HepG2 (cell line): ENCODE results near the gene GFRA4. TPM values are rescaled to one million over a fixed set of nuclear protein-coding genes. Genes with fewer than 3 reads are reported as not detected.
A peak's percentile ranks its signal among the peaks of the same experiment; 100 is the strongest.

Experiments
- ATAC-seq: fragments of 200-7000 bp; cut with Tn5 transposase; 3 replicates; pipeline ENCODE4 v1.9.1; 2020; ENCODE audit warnings: mild to moderate bottlenecking, moderate library complexity
- BruUV-seq: library from RNA; stranded (reverse); fragments of 400-500 nt; replicated peaks from 2 replicates; lab custom pipeline; 2021; lab: Mats Ljungman, UMichigan
- CTCF ChIA-PET: fragments of 300-600 bp; formaldehyde crosslinking; extraction: SDS; loops from one replicate; lab custom pipeline; 2021; ENCODE audit warnings: low total read pairs, inconsistent platforms, low intra/inter-chr PET ratio; lab: Yijun Ruan, JAX
- POLR2A ChIA-PET: fragments of 350-600 bp; sonication (Branson Sonifier 250); formaldehyde crosslinking; loops from one replicate; lab custom pipeline; 2020; ENCODE audit warnings: antibody characterized with exemption, inconsistent platforms; lab: Yijun Ruan, JAX
- DNase-seq: peaks from one replicate; pipeline ENCODE4 v3.0.0-alpha.2; 2015; ENCODE audit warnings: low spot score
- FAIRE-seq: peaks from 3 replicates; lab custom pipeline; 2011; peaks lifted over from hg19 to GRCh38; lab: Jason Lieb, UNC
- H2AFZ ChIP-seq: one replicate; pipeline ENCODE4 v1.6.1; 2011; ENCODE audit warnings: low read length, inconsistent platforms
- H3K27ac ChIP-seq: fragments of 300-600 bp; 3 replicates; pipeline ENCODE4 v1.8.0; 2011; ENCODE audit warnings: mixed run types, mild to moderate bottlenecking, mixed read lengths, low read length, inconsistent platforms; ENCODE audit not compliant: insufficient read depth; ENCODE audit errors: extremely low read length
- H3K27me3 ChIP-seq, 2 experiments: fragments of 200-600 bp in 1 of 2; 2 replicates in 1 of 2; 3 replicates in 1 of 2; pipeline versions ENCODE4 v1.6.0 to v1.8.0; 2011; ENCODE audit warnings: low read length in 2 of 2, mild to moderate bottlenecking in 2 of 2, moderate library complexity in 2 of 2, inconsistent platforms in 1 of 2; ENCODE audit not compliant: insufficient read depth in 2 of 2, control insufficient read depth in 1 of 2
- H3K36me3 ChIP-seq, 2 experiments: fragments of 200-600 bp in 1 of 2; replicated peaks in 1 of 2; 2 replicates in 1 of 2; 3 replicates in 1 of 2; pipeline versions ENCODE4 v1.5.1 to v1.8.0; 2011; ENCODE audit warnings: low read length in 2 of 2, inconsistent platforms in 1 of 2; ENCODE audit not compliant: insufficient read depth in 2 of 2, control insufficient read depth in 1 of 2
- H3K4me1 ChIP-seq: 2 replicates; pipeline ENCODE4 v1.5.1; 2012; ENCODE audit warnings: low read length, inconsistent platforms; ENCODE audit not compliant: insufficient read depth
- H3K4me2 ChIP-seq: 2 replicates; pipeline ENCODE4 v1.6.0; 2011; ENCODE audit warnings: low read depth, low read length, inconsistent platforms
- H3K4me3 ChIP-seq, 3 experiments: fragments of 200-600 bp in 1 of 3; sonication (generic), shearing (Covaris generic) in 1 of 3; replicated peaks in 1 of 3; 2 replicates each; pipeline ENCODE4 v1.5.1; 2011 to 2016; ENCODE audit warnings: low read length in 3 of 3, inconsistent platforms in 2 of 3, low read depth in 2 of 3, mild to moderate bottlenecking in 2 of 3, control low read depth in 1 of 3, mixed read lengths in 1 of 3; ENCODE audit not compliant: insufficient read depth in 1 of 3
- H3K79me2 ChIP-seq: one replicate; pipeline ENCODE4 v1.6.1; 2011; ENCODE audit warnings: low read length, inconsistent platforms; ENCODE audit not compliant: insufficient read depth
- H3K9ac ChIP-seq: 2 replicates; pipeline ENCODE4 v1.6.0; 2011; ENCODE audit warnings: mild to moderate bottlenecking, low read depth, low read length, inconsistent platforms; ENCODE audit not compliant: insufficient read depth
- H3K9me3 ChIP-seq: 2 replicates; pipeline ENCODE4 v1.5.1; 2012; ENCODE audit warnings: mild to moderate bottlenecking, low read length
- H4K20me1 ChIP-seq: 2 replicates; pipeline ENCODE4 v1.6.0; 2011; ENCODE audit warnings: inconsistent platforms, mild to moderate bottlenecking, low read length, moderate library complexity; ENCODE audit not compliant: insufficient read depth
- CAMTA2 ChIP-seq: sonication (generic); formaldehyde crosslinking; IDR thresholded peaks from 2 replicates; pipeline ENCODE4 v1.4.0; 2020; ENCODE audit warnings: mild to moderate bottlenecking, missing genetic modification reagents, borderline replicate concordance
- DZIP1 ChIP-seq: sonication (generic); formaldehyde crosslinking; IDR thresholded peaks from 2 replicates; pipeline ENCODE4 v1.5.0; 2020; ENCODE audit warnings: mild to moderate bottlenecking, missing genetic modification reagents
- KDM5B ChIP-seq: sonication (generic); formaldehyde crosslinking; IDR thresholded peaks from 2 replicates; pipeline ENCODE4 v1.4.0; 2020; ENCODE audit warnings: missing genetic modification reagents, mild to moderate bottlenecking, borderline replicate concordance
- SMAD1 ChIP-seq: sonication (generic); formaldehyde crosslinking; IDR thresholded peaks from 2 replicates; pipeline ENCODE4 v1.4.0; 2020; ENCODE audit warnings: missing genetic modification reagents, low read depth, mild to moderate bottlenecking, borderline replicate concordance
- SMAD3 ChIP-seq: sonication (generic); formaldehyde crosslinking; IDR thresholded peaks from 2 replicates; pipeline ENCODE4 v1.4.0; 2020; ENCODE audit warnings: missing genetic modification reagents
- ZBTB39 ChIP-seq: sonication (generic); formaldehyde crosslinking; IDR thresholded peaks from 2 replicates; pipeline ENCODE4 v1.5.0; 2020; ENCODE audit warnings: missing genetic modification reagents
- ZFX ChIP-seq: sonication (generic); formaldehyde crosslinking; IDR thresholded peaks from 2 replicates; pipeline ENCODE4 v1.4.0; 2020; ENCODE audit warnings: mild to moderate bottlenecking, low read depth, missing genetic modification reagents, moderate library complexity
- ZKSCAN1 ChIP-seq: fragments of 150-350 bp; IDR thresholded peaks from 2 replicates; pipeline ENCODE4 v1.6.1; 2014; ENCODE audit warnings: low read length
- ZNF264 ChIP-seq: sonication (generic); formaldehyde crosslinking; IDR thresholded peaks from 2 replicates; pipeline ENCODE4 v1.4.0; 2020; ENCODE audit warnings: missing genetic modification reagents
- WGBS: methylation state at CpG from one replicate; pipeline ENCODE4 v1.1.6; 2017; ENCODE audit warnings: low lambda C conversion rate; 5-methylcytosine and 5-hydroxymethylcytosine counted together
- in situ Hi-C: cut with HindIII; loops from 2 replicates; pipeline ENCODE4 v1.10.0; 2017; ENCODE audit warnings: low pct_unique_long_range_greater_than_20kb; ENCODE audit not compliant: extremely low pct_ligation_motif_present
- intact Hi-C: fragments of 100-400 bp; cut with micrococcal nuclease; formaldehyde crosslinking; loops from one replicate; pipeline ENCODE4 v1.10.0; 2022; ENCODE audit not compliant: unreplicated experiment
- polyA plus RNA-seq, 8 experiments: library from polyadenylated mRNA; depleted of rRNA in 3 of 8; stranded (reverse) in 7 of 8; unstranded in 1 of 8; fragments of >200 nt; fragmentation: Illumina TruSeq in 4 of 8; extraction: Trizol in 4 of 8; gene quantifications; 2 replicates each; pipeline versions ENCODE4 v1.2.1 to v1.2.3, GENCODE V29; 2011 to 2016; ENCODE audit warnings: low read depth in 4 of 8, missing spikeins in 1 of 8, mixed read lengths in 1 of 8; ENCODE audit not compliant: insufficient read depth in 1 of 8
- total RNA-seq, 5 experiments: library from RNA; depleted of rRNA; stranded (reverse); fragments of >200 nt; fragmentation: Illumina TruSeq; extraction: Trizol; gene quantifications; 2 replicates each; pipeline ENCODE4 v1.2.3, GENCODE V29; 2016; ENCODE audit warnings: low read depth in 1 of 5
- TF ChIP-seq, protein P1 (sequence below): IDR thresholded peaks from 2 replicates; pipeline ENCODE4 v1.4.0; 2020; ENCODE audit warnings: mild to moderate bottlenecking, missing genetic modification reagents
- TF ChIP-seq, protein P2 (sequence below): sonication (generic); formaldehyde crosslinking; IDR thresholded peaks from 2 replicates; pipeline ENCODE4 v1.4.0; 2020; ENCODE audit warnings: missing genetic modification reagents

GFRA4 gene
- total and polyA plus RNA-seq, 2 of the 13 experiments (the other 11 are each of a cell fraction or from before 2014, with no cell fraction given) = not detected

DNA sequence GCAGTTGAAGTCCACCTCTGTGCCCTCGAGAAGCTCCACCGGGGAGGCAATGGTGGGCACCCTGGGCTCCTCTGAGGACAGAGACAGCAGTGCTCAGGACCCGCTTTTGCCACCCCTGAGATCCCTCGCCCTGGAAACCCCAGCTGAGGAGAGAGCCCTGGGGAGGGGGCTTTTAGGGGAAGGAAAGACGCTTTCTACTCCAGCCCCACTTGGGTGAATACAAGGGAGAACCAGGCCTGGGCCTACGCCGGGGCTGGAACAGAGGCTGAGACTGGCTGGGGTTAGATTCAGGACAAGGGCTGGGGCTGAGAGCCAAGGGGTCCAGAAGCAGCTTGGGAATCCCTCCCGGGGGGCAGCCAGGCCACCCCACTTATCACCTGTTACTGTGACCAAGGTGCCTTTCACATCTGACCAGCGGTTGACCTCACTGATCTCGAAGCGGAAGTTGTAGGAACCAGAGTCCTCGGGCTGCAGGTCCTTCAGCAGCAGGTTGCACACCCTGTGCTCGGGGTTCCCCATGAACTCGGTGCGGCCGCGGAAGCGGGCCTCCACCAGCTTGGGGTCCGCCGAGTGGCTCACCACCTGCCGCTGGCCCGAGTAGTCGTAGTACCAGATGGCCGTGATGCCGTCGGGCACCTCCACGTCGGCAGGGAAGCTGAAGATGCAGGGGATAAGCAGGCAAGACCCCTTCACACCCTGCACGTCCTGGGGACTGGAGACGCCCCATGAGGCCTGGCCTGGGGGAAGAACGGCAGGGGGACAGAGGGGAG lies 43.0 kb upstream of the GFRA4 start:
- POLR2A ChIA-PET = interaction anchor here (1.0 kb wide), 1 partner anchor 11 kb away, joined by 3 read pairs; no protein-coding TSS in a partner anchor
- Histone ChIP-seq H3K4me3 (no peak overlapping the region), H3K9ac (no peak overlapping the region), H3K27me3 (peaks cover 11 to 30% of the 10 kb centered on the region in 2 experiments), H2AFZ (no peak overlapping the region), H3K36me3 (no peaks in the 10 kb centered on the region), H3K4me2 (no peak overlapping the region), H3K27ac (no peak overlapping the region), H3K4me1 (peaks cover 12% of the 10 kb centered on the region), H4K20me1 (no peaks in the 10 kb centered on the region), H3K9me3 (no peaks in the 10 kb centered on the region), H3K79me2 (no peaks in the 10 kb centered on the region)
- WGBS = 46% methylated on average over 31 of the region's 31 CpGs
- CTCF ChIA-PET = interaction anchor here (2.3 kb wide), 1 partner anchor 30 kb away, joined by 6 read pairs; no protein-coding TSS in a partner anchor
- no peak for FAIRE-seq
- no peak for DNase-seq
- intact Hi-C loops = no loop called here
- in situ Hi-C loops = no loop called here
- no TSS peak for BruUV-seq
- ATAC-seq = peak; percentile 18
- TF ChIP-seq KDM5B = 0 out of 2 replicates have a peak, but pooled peaks have one; percentile 18
- TF ChIP-seq, protein P1, sequence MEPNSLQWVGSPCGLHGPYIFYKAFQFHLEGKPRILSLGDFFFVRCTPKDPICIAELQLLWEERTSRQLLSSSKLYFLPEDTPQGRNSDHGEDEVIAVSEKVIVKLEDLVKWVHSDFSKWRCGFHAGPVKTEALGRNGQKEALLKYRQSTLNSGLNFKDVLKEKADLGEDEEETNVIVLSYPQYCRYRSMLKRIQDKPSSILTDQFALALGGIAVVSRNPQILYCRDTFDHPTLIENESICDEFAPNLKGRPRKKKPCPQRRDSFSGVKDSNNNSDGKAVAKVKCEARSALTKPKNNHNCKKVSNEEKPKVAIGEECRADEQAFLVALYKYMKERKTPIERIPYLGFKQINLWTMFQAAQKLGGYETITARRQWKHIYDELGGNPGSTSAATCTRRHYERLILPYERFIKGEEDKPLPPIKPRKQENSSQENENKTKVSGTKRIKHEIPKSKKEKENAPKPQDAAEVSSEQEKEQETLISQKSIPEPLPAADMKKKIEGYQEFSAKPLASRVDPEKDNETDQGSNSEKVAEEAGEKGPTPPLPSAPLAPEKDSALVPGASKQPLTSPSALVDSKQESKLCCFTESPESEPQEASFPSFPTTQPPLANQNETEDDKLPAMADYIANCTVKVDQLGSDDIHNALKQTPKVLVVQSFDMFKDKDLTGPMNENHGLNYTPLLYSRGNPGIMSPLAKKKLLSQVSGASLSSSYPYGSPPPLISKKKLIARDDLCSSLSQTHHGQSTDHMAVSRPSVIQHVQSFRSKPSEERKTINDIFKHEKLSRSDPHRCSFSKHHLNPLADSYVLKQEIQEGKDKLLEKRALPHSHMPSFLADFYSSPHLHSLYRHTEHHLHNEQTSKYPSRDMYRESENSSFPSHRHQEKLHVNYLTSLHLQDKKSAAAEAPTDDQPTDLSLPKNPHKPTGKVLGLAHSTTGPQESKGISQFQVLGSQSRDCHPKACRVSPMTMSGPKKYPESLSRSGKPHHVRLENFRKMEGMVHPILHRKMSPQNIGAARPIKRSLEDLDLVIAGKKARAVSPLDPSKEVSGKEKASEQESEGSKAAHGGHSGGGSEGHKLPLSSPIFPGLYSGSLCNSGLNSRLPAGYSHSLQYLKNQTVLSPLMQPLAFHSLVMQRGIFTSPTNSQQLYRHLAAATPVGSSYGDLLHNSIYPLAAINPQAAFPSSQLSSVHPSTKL = no peak
- 0 out of 2 replicates have a peak, but pooled peaks have one; percentile 37 for TF ChIP-seq DZIP1
- no peak for TF ChIP-seq ZKSCAN1
- TF ChIP-seq CAMTA2 (CRISPR knock-in tag) = 0 out of 2 replicates have a peak, but pooled peaks have one; percentile 5
- TF ChIP-seq SMAD3 = no peak
- TF ChIP-seq, protein P2, sequence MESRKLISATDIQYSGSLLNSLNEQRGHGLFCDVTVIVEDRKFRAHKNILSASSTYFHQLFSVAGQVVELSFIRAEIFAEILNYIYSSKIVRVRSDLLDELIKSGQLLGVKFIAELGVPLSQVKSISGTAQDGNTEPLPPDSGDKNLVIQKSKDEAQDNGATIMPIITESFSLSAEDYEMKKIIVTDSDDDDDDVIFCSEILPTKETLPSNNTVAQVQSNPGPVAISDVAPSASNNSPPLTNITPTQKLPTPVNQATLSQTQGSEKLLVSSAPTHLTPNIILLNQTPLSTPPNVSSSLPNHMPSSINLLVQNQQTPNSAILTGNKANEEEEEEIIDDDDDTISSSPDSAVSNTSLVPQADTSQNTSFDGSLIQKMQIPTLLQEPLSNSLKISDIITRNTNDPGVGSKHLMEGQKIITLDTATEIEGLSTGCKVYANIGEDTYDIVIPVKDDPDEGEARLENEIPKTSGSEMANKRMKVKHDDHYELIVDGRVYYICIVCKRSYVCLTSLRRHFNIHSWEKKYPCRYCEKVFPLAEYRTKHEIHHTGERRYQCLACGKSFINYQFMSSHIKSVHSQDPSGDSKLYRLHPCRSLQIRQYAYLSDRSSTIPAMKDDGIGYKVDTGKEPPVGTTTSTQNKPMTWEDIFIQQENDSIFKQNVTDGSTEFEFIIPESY (CRISPR knock-in tag) = peak; percentile 54; the same call in 1 of the 2 replicates
- 0 out of 2 replicates have a peak, but pooled peaks have one; percentile 22 for TF ChIP-seq ZBTB39
- no peak for TF ChIP-seq ZNF264 (CRISPR knock-in tag)
- TF ChIP-seq SMAD1 = no peak
- peak; percentile 12; the same call in 1 of the 2 replicates for TF ChIP-seq ZFX (CRISPR knock-in tag)
